PC-3 (cell line): ENCODE data around the gene SEMA5A. TPM values are rescaled to one million over a fixed set of nuclear protein-coding genes. Genes with fewer than 3 reads are reported as not detected.

Experiments
- ATAC-seq: fragments of 200-7000 bp; cut with Tn5 transposase; 2 replicates; pipeline ENCODE4 v1.9.1; 2020; ENCODE audit warnings: mild to moderate bottlenecking, moderate library complexity
- BruUV-seq: library from RNA; stranded (reverse); fragments of 400-500 nt; replicated peaks from 2 replicates; lab custom pipeline; 2021; lab: Mats Ljungman, UMichigan
- CTCF ChIA-PET: fragments of 300-600 bp; sonication (Branson Sonifier 250); formaldehyde crosslinking; loops from one replicate; lab custom pipeline; 2022; ENCODE audit warnings: antibody characterized with exemption; lab: Charles Lee
- POLR2A ChIA-PET: fragments of 300-600 bp; sonication (Branson Sonifier 250); formaldehyde crosslinking; loops from one replicate; lab custom pipeline; 2022; ENCODE audit warnings: antibody characterized with exemption; ENCODE audit not compliant: unreplicated experiment; lab: Charles Lee
- DNase-seq: peaks from one replicate; pipeline ENCODE4 v3.0.0-alpha.2; 2015
- H2AFZ ChIP-seq: fragments of 300-600 bp; sonication (generic); 2 replicates; pipeline ENCODE4 v1.6.0; 2016; ENCODE audit warnings: antibody characterized with exemption, low read length
- H3F3A ChIP-seq: fragments of 300-600 bp; sonication (generic); one replicate; pipeline ENCODE4 v1.6.0; 2017; ENCODE audit warnings: antibody characterized with exemption, low read length, control low read depth, mild to moderate bottlenecking; ENCODE audit not compliant: unreplicated experiment
- H3K27ac ChIP-seq: fragments of 300-600 bp; sonication (generic); 2 replicates; pipeline ENCODE4 v1.5.1; 2016; ENCODE audit warnings: mild to moderate bottlenecking, low read length
- H3K27me3 ChIP-seq: fragments of 300-600 bp; sonication (generic); 2 replicates; pipeline ENCODE4 v1.6.1; 2016; ENCODE audit warnings: low read length, mixed read lengths
- H3K36me3 ChIP-seq: fragments of 300-600 bp; sonication (generic); 2 replicates; pipeline ENCODE4 v1.6.1; 2016; ENCODE audit warnings: low read depth, mixed run types, low read length, mixed read lengths
- H3K4me1 ChIP-seq: fragments of 300-600 bp; sonication (generic); 2 replicates; pipeline ENCODE4 v1.5.1; 2016; ENCODE audit warnings: low read length; ENCODE audit not compliant: insufficient read depth
- H3K4me2 ChIP-seq: fragments of 300-600 bp; sonication (generic); 2 replicates; pipeline ENCODE4 v1.6.0; 2016; ENCODE audit warnings: low read length
- H3K4me3 ChIP-seq: fragments of 300-600 bp; sonication (generic); 2 replicates; pipeline ENCODE4 v1.5.1; 2016; ENCODE audit warnings: mild to moderate bottlenecking, low read length, mixed read lengths
- H3K79me2 ChIP-seq: fragments of 300-600 bp; sonication (generic); 2 replicates; pipeline ENCODE4 v1.6.1; 2017; ENCODE audit warnings: low read length, mixed read lengths
- H3K9ac ChIP-seq: fragments of 300-600 bp; sonication (generic); 2 replicates; pipeline ENCODE4 v1.6.0; 2016; ENCODE audit warnings: mild to moderate bottlenecking, low read length
- H3K9me2 ChIP-seq: fragments of 300-600 bp; sonication (generic); replicated peaks from 2 replicates; pipeline ENCODE4 v1.6.1; 2016; ENCODE audit warnings: mixed run types, low read length, mixed read lengths
- H3K9me3 ChIP-seq: fragments of 300-600 bp; sonication (generic); 2 replicates; pipeline ENCODE4 v1.6.1; 2016; ENCODE audit warnings: low read length, mixed read lengths
- H4K20me1 ChIP-seq: fragments of 300-600 bp; sonication (generic); 2 replicates; pipeline ENCODE4 v1.6.1; 2016; ENCODE audit warnings: low read length, mixed read lengths
- EZH2 ChIP-seq: fragments of 300-600 bp; sonication (generic); IDR thresholded peaks from one replicate; pipeline ENCODE4 v1.6.1; 2017; ENCODE audit warnings: antibody characterized with exemption, mild to moderate bottlenecking, low read length; ENCODE audit not compliant: unreplicated experiment
- EZH2phosphoT487 ChIP-seq: fragments of 300-600 bp; sonication (generic); IDR thresholded peaks from 2 replicates; pipeline ENCODE4 v1.6.1; 2018; ENCODE audit warnings: mild to moderate bottlenecking, antibody characterized with exemption, low read length, borderline replicate concordance
- intact Hi-C: fragments of 100-400 bp; cut with micrococcal nuclease; formaldehyde crosslinking; loops from 2 replicates; pipeline ENCODE4 v1.9.0; 2023
- total RNA-seq: library from RNA; depleted of rRNA; stranded (reverse); fragments of >200 nt; gene quantifications from 2 replicates; pipeline ENCODE4 v1.2.3, GENCODE V29; 2014
- TF ChIP-seq, protein P1 (sequence below): fragments of 300-600 bp; sonication (generic); conservative IDR thresholded peaks from 2 replicates; pipeline ENCODE4 v1.5.1; 2017; ENCODE audit warnings: antibody characterized with exemption, low read depth, mild to moderate bottlenecking, low read length

Gene SEMA5A
- total RNA-seq, 1 experiment from 2014 or later = 4.4 TPM

DNA sequence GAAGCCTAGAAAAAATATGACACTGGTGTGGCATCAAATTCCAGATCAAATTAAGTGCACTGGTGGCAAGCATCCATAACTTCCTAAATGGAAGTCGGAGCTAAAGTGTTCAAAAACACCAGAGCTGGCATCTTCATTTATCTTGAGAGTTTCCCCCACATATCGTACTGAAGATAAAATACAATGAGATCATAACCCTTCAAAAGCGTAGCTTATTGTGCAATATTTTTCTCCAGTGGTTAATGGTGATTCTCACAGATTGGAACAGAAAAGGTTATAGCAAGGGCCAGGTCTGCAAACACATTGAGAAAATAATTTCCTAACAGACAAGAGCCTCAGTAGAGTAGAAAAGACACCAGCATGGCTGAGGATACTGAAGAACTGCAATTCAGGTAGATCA lies 147.6 kb downstream of the SEMA5A start:
- H3K9me3 ChIP-seq = no peaks in the 10 kb centered on the region
- no peak for ATAC-seq
- no TSS peak for BruUV-seq
- CTCF ChIA-PET = interaction anchor here (0.7 kb wide), 1 partner anchor 547 kb away, joined by 3 read pairs; no protein-coding TSS in a partner anchor
- no peak overlapping the region for H3K4me2 ChIP-seq
- no peak overlapping the region for H3K4me3 ChIP-seq
- H3K9ac ChIP-seq = no peak overlapping the region
- no peaks in the 10 kb centered on the region for H3K27me3 ChIP-seq
- TF ChIP-seq EZH2phosphoT487 (no peak), EZH2 (no peak)
- TF ChIP-seq, protein P1, sequence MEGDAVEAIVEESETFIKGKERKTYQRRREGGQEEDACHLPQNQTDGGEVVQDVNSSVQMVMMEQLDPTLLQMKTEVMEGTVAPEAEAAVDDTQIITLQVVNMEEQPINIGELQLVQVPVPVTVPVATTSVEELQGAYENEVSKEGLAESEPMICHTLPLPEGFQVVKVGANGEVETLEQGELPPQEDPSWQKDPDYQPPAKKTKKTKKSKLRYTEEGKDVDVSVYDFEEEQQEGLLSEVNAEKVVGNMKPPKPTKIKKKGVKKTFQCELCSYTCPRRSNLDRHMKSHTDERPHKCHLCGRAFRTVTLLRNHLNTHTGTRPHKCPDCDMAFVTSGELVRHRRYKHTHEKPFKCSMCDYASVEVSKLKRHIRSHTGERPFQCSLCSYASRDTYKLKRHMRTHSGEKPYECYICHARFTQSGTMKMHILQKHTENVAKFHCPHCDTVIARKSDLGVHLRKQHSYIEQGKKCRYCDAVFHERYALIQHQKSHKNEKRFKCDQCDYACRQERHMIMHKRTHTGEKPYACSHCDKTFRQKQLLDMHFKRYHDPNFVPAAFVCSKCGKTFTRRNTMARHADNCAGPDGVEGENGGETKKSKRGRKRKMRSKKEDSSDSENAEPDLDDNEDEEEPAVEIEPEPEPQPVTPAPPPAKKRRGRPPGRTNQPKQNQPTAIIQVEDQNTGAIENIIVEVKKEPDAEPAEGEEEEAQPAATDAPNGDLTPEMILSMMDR = no peak
- intact Hi-C loops = no loop called here
- POLR2A ChIA-PET = no interaction called here
- no peak overlapping the region for H2AFZ ChIP-seq
- H3K4me1 ChIP-seq = no peaks in the 10 kb centered on the region
- no peaks in the 10 kb centered on the region for H3F3A ChIP-seq
- no peaks in the 10 kb centered on the region for H4K20me1 ChIP-seq
- no peaks in the 10 kb centered on the region for H3K79me2 ChIP-seq
- no peaks in the 10 kb centered on the region for H3K36me3 ChIP-seq
- DNase-seq = no peak
- no peak overlapping the region for H3K27ac ChIP-seq
- H3K9me2 ChIP-seq = no peaks in the 10 kb centered on the region; the same call in 1 of the 2 replicates

DNA sequence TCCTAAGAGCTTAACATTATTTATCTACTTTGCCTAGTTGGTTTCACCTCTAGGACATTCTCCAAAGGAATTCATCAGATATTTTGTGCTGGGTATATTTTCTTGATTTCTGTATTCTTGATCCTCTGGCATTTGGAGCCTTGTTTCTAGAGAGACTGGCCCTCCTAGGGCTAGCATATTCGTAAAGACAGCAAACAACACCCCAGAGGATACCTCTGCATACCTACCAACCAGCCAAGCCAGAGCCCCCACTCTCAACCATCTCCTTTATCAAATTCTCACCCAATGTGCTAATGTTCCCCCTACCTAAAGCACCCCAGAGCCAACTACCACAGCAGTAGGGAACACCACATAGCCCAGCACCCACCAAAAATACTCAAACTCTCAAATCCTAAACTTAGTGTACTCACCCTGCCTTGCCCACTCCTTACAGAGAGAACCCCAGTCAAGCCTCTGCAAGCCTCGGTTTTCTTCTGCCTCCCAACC lies 149.5 kb downstream of the SEMA5A start:
- ATAC-seq = no peak
- no peaks in the 10 kb centered on the region for H3K4me1 ChIP-seq
- POLR2A ChIA-PET = no interaction called here

DNA sequence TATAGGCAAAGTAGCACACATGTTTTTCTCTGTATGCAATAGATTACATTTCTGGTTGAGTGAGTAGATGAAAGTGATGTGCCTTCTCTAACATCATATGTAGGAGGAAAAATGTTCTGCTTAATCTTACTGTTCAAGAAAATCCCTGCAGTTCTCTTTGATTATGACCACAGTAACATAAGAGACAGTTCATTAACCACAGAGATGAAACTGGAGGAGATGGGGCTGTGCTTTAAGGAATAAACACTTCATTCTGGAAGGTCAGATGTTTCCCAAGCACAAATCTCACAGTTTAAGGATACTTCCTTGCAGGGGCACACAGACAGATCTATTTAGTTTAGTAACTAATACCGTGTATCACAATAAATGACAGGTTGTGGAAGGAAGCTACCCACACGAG lies 150.2 kb downstream of the SEMA5A start:
- H3K79me2 ChIP-seq = no peaks in the 10 kb centered on the region
- no TSS peak for BruUV-seq
- no peak overlapping the region for H2AFZ ChIP-seq
- H3K9me3 ChIP-seq = no peaks in the 10 kb centered on the region
- H3K27me3 ChIP-seq = no peaks in the 10 kb centered on the region
- no peaks in the 10 kb centered on the region for H3K36me3 ChIP-seq
- no peak overlapping the region for H3K4me2 ChIP-seq
- H3K4me1 ChIP-seq = no peaks in the 10 kb centered on the region
- no peak for ATAC-seq
- ChIA-PET POLR2A (no interaction called here), CTCF (no interaction called here)
- H3F3A ChIP-seq = no peaks in the 10 kb centered on the region
- H3K9me2 ChIP-seq = no peaks in the 10 kb centered on the region
- no peaks in the 10 kb centered on the region for H4K20me1 ChIP-seq
- no peak for DNase-seq
- no peak overlapping the region for H3K9ac ChIP-seq
- intact Hi-C loops = no loop called here
- no peak for TF ChIP-seq EZH2
- TF ChIP-seq, protein P1 = no peak
- no peak for TF ChIP-seq EZH2phosphoT487
- no peak overlapping the region for H3K4me3 ChIP-seq
- no peak overlapping the region for H3K27ac ChIP-seq

More for the DNA sequence above, 149.5 kb downstream of the SEMA5A start:
- H3K9me3 ChIP-seq = no peaks in the 10 kb centered on the region
- intact Hi-C loops = no loop called here
- no peaks in the 10 kb centered on the region for H4K20me1 ChIP-seq
- no peaks in the 10 kb centered on the region for H3F3A ChIP-seq
- no peak overlapping the region for H3K9ac ChIP-seq
- no TSS peak for BruUV-seq
- H3K27me3 ChIP-seq = no peaks in the 10 kb centered on the region
- no peaks in the 10 kb centered on the region for H3K36me3 ChIP-seq
- 0 out of 2 replicates have a peak overlapping the region, but pooled peaks have one; percentile 8 for H2AFZ ChIP-seq
- H3K79me2 ChIP-seq = no peaks in the 10 kb centered on the region
- TF ChIP-seq, protein P1 = no peak
- TF ChIP-seq EZH2phosphoT487 = no peak
- no peak for TF ChIP-seq EZH2
- CTCF ChIA-PET = no interaction called here
- no peak overlapping the region for H3K4me3 ChIP-seq
- no peak for DNase-seq
- no peak overlapping the region for H3K4me2 ChIP-seq
- H3K9me2 ChIP-seq = no peaks in the 10 kb centered on the region; the same call in 1 of the 2 replicates
- no peak overlapping the region for H3K27ac ChIP-seq
